Kidney glomerular epithelial cell (primary cell): ENCODE data around the gene INTS7.
A peak's percentile ranks its signal among the peaks of the same experiment; 100 is the strongest.

Experiments
- DNase-seq: peaks from one replicate; lab custom pipeline; 2025; lab: John Stamatoyannopoulos, UW

The INTS7 gene

GRCh38 chr1:212035123-212035834 is at the start of gene INTS7, which contains the start of gene DTL:
Gene INTS7, minus strand, starts transcription at chr1:212035557. Its CDS starts 120 bp downstream, at chr1:212035437.
Gene DTL, plus strand, starts transcription at chr1:212035748. Its CDS starts 143 bp downstream, at chr1:212035891.
- DNase-seq: peak; percentile 99

- no peak for DNase-seq
Observed at GRCh38 chr1:212082765-212083406, 47.5 kb upstream of the INTS7 start.

- DNase-seq: no peak
Observed at GRCh38 chr1:212078826-212079225, 43.5 kb upstream of the INTS7 start.

GRCh38 chr1:212077028-212077427 is 41.7 kb upstream of the INTS7 start:
- no peak for DNase-seq

- no peak for DNase-seq
Observed at GRCh38 chr1:212074856-212075255, 39.5 kb upstream of the INTS7 start.

GRCh38 chr1:212074313-212074712 is 39.0 kb upstream of the INTS7 start:
- DNase-seq: no peak

- DNase-seq: no peak
Observed at GRCh38 chr1:212073490-212073889, 38.1 kb upstream of the INTS7 start.

GRCh38 chr1:212072047-212072446 is 36.7 kb upstream of the INTS7 start:
- DNase-seq: no peak

- peak; percentile 46 for DNase-seq
Observed at GRCh38 chr1:212070720-212071302, 35.5 kb upstream of the INTS7 start.

- no peak for DNase-seq
Observed at GRCh38 chr1:212067787-212068186, 32.4 kb upstream of the INTS7 start.

- DNase-seq: peak; percentile 32
Observed at GRCh38 chr1:212062832-212063438, 27.6 kb upstream of the INTS7 start.

GRCh38 chr1:212060632-212061472 is 25.5 kb upstream of the INTS7 start:
- no peak for DNase-seq

- DNase-seq: no peak
Observed at GRCh38 chr1:212055333-212055732, 20.0 kb upstream of the INTS7 start.

- no peak for DNase-seq
Observed at GRCh38 chr1:212053993-212054392, 18.6 kb upstream of the INTS7 start.

- DNase-seq: no peak
Observed at GRCh38 chr1:212045981-212046380, 10.6 kb upstream of the INTS7 start.

GRCh38 chr1:212044851-212045250 is 9.5 kb upstream of the INTS7 start:
- no peak for DNase-seq

- no peak for DNase-seq
Observed at GRCh38 chr1:212042436-212042835, 7.1 kb upstream of the INTS7 start.

GRCh38 chr1:212040629-212041412 is 5.5 kb upstream of the INTS7 start:
- DNase-seq: no peak

GRCh38 chr1:212039622-212040021 is 4.3 kb upstream of the INTS7 start:
- DNase-seq: no peak

GRCh38 chr1:212037900-212038299 is 2.5 kb upstream of the INTS7 start:
- no peak for DNase-seq
